Measurements from ENCODE around the gene SETBP1.

The SETBP1 gene

GRCh38 chr18:44679056-44679913 is 1.4 kb upstream of the SETBP1 start:
- Histone ChIP-seq H3K9me3 (ENCODE audit: control insufficient read depth in 2 of 2, low read length in 2 of 2) (no peaks in the 10 kb centered on the region), H3K4me1 (ENCODE audit: control insufficient read depth, insufficient read depth, low read length) (peaks cover 25% of the 10 kb centered on the region), H3K27me3 (ENCODE audit: control insufficient read depth in 1 of 2, insufficient read depth in 2 of 2, low read length in 2 of 2) (no peaks in the 10 kb centered on the region), H3K27ac (ENCODE audit: low read length) (peak overlapping the region; percentile 91), H3K9ac (ENCODE audit: low read length in 2 of 2) (peak overlapping the region; percentile 88 to 90), H3K36me3 (ENCODE audit: control insufficient read depth in 2 of 2, insufficient read depth in 2 of 2, low read length in 2 of 2) (no peaks in the 10 kb centered on the region), H3K4me3 (ENCODE audit: low read length in 2 of 2) (peak overlapping the region; percentile 68 to 91)

- H3K27ac ChIP-seq (ENCODE audit: low read length) = peak overlapping the region; percentile 91
- H3K4me3 ChIP-seq (ENCODE audit: low read length in 2 of 2) = peak overlapping the region; percentile 89 to 91
- H3K9me3 ChIP-seq (ENCODE audit: control insufficient read depth in 2 of 2, low read length in 2 of 2) = no peaks in the 10 kb centered on the region
- no peaks in the 10 kb centered on the region for H3K27me3 ChIP-seq (ENCODE audit: control insufficient read depth in 1 of 2, insufficient read depth in 2 of 2, low read length in 2 of 2)
- no peak overlapping the region for H3K9ac ChIP-seq (ENCODE audit: low read length in 2 of 2)
- H3K4me1 ChIP-seq (ENCODE audit: control insufficient read depth, insufficient read depth, low read length) = peaks cover 25% of the 10 kb centered on the region
- H3K36me3 ChIP-seq (ENCODE audit: control insufficient read depth in 2 of 2, insufficient read depth in 2 of 2, low read length in 2 of 2) = no peaks in the 10 kb centered on the region
These were observed 795 bp upstream of the SETBP1 start for GRCh38 chr18:44679914-44680272.

DNA sequence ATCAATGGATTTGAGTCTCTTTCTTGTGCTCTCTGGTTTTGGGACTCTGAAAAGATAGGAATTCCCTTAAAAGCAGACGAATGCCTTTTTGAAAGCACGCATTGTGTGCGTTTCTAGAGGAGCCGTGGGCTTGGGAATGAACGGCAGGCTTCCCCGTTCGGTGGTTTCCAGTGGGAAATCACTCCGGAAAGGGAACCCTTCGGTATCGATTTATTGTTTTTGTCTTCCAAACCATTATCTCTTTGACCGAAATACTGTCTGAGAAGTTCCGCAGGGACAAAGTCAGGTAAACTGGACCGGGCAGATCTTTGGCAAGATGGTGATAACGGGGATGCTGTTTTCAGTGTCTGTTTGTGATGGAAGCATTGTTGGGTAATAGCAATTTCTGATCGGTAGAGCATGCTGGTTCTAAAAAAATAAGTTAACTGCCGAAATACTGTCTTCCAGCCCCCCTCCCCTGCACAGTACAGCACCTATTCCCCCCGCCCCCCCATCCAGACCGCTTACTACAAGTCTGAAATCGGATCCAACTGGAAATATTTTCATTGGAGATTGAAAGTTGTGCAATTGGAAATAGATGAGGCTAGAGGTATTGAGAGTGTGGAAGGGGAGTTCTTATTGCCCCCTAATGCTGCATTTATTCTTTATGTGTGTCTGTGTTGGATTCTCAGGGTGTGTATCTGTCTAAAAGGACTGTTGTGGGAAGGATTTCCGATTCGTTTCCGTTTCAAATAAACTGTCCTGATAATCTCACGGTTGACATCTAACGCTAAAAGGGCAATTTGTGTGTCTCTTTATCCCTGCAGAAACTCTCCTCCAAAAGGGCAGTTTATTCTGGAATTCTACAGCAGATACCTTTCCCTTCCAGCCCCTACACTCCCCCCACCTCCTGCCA is 635 bp downstream of the SETBP1 start:
- Histone ChIP-seq H3K4me3 (ENCODE audit: low read length in 2 of 2) (peak overlapping the region; percentile 89 to 91), H3K27ac (ENCODE audit: low read length) (peak overlapping the region; percentile 91), H3K36me3 (ENCODE audit: control insufficient read depth in 2 of 2, insufficient read depth in 2 of 2, low read length in 2 of 2) (no peaks in the 10 kb centered on the region), H3K4me1 (ENCODE audit: control insufficient read depth, insufficient read depth, low read length) (peaks cover 29% of the 10 kb centered on the region), H3K9ac (ENCODE audit: low read length in 2 of 2) (peak overlapping the region; percentile 87 to 93), H3K9me3 (ENCODE audit: control insufficient read depth in 2 of 2, low read length in 2 of 2) (no peaks in the 10 kb centered on the region), H3K27me3 (ENCODE audit: control insufficient read depth in 1 of 2, insufficient read depth in 2 of 2, low read length in 2 of 2) (no peaks in the 10 kb centered on the region)

DNA sequence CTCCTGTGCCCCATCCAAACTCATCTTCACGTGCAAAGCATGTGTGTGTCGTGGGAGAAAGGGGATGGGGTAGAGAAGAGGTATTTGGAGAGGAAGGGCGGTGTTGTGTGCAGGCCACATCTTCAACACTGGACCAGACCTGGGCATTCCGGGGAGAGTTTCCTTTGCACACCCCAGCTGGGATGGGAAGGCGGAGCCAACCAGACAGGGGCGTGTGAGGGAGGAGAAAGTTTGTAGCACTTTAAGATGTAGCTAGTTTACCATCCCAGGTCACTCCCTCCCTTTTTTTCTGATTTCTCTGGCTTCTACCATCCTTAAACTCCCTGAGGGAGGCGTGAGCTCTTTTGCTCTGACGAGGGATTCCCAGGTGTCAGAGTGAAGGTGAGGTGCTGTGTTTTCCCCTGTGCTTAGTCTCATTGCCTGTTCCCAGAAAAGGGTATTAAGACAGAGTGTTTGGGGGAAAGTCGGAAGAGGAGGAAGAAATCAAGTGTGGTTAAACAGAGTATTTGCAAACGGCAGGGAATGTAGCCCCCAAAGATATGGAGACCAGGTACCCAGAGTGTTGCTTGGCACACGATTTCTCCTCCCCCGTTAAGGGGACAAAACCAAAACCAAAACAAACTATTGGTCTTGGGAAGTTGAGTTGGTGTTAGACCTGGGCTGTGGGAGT is 1.6 kb downstream of the SETBP1 start:
- no peaks in the 10 kb centered on the region for H3K36me3 ChIP-seq (ENCODE audit: control insufficient read depth in 2 of 2, insufficient read depth in 2 of 2, low read length in 2 of 2)
- H3K4me3 ChIP-seq (ENCODE audit: low read length in 2 of 2) = peak overlapping the region; percentile 89 to 91
- peaks cover 30% of the 10 kb centered on the region for H3K4me1 ChIP-seq (ENCODE audit: control insufficient read depth, insufficient read depth, low read length)
- no peaks in the 10 kb centered on the region for H3K9me3 ChIP-seq (ENCODE audit: control insufficient read depth in 2 of 2, low read length in 2 of 2)
- peak overlapping the region; percentile 87 to 93 for H3K9ac ChIP-seq (ENCODE audit: low read length in 2 of 2)
- no peaks in the 10 kb centered on the region for H3K27me3 ChIP-seq (ENCODE audit: control insufficient read depth in 1 of 2, insufficient read depth in 2 of 2, low read length in 2 of 2)
- H3K27ac ChIP-seq (ENCODE audit: low read length) = peak overlapping the region; percentile 91

GRCh38 chr18:44682871-44683221 is 2.2 kb downstream of the SETBP1 start:
- Histone ChIP-seq H3K9ac (ENCODE audit: low read length in 2 of 2) (peak overlapping the region; percentile 87 to 93), H3K4me1 (ENCODE audit: control insufficient read depth, insufficient read depth, low read length) (peaks cover 33% of the 10 kb centered on the region), H3K9me3 (ENCODE audit: control insufficient read depth in 2 of 2, low read length in 2 of 2) (no peaks in the 10 kb centered on the region), H3K27me3 (ENCODE audit: control insufficient read depth in 1 of 2, insufficient read depth in 2 of 2, low read length in 2 of 2) (no peaks in the 10 kb centered on the region), H3K36me3 (ENCODE audit: control insufficient read depth in 2 of 2, insufficient read depth in 2 of 2, low read length in 2 of 2) (no peaks in the 10 kb centered on the region), H3K4me3 (ENCODE audit: low read length in 2 of 2) (peak overlapping the region; percentile 89 to 91), H3K27ac (ENCODE audit: low read length) (peak overlapping the region; percentile 91)

DNA sequence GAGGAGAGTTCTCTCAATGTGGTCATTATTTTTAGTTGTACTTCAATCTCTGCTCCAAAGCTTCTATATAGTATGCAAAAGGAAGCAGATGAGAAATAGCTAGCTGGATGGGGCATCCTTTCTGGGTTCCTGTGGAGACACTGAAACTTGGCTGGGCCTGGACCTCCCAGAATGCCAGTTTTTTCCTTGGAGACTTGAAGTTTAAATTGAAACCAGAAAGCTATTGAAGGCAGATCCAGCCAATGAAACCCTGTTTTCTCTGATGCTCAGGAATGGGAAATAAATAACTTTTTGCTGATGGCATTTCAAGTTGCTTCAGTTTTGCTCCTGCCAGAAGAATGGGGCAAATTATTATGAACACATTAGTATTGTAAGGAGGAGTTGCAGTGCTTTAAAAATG is 2.9 kb downstream of the SETBP1 start:
- Histone ChIP-seq H3K9ac (ENCODE audit: low read length in 2 of 2) (peak overlapping the region; percentile 0 to 87), H3K9me3 (ENCODE audit: control insufficient read depth in 2 of 2, low read length in 2 of 2) (no peaks in the 10 kb centered on the region), H3K4me3 (ENCODE audit: low read length in 2 of 2) (peak overlapping the region in 1 of 2 donors; percentile 91), H3K36me3 (ENCODE audit: control insufficient read depth in 2 of 2, insufficient read depth in 2 of 2, low read length in 2 of 2) (no peaks in the 10 kb centered on the region), H3K4me1 (ENCODE audit: control insufficient read depth, insufficient read depth, low read length) (peaks cover 36% of the 10 kb centered on the region), H3K27ac (ENCODE audit: low read length) (peak overlapping the region; percentile 91), H3K27me3 (ENCODE audit: control insufficient read depth in 1 of 2, insufficient read depth in 2 of 2, low read length in 2 of 2) (no peaks in the 10 kb centered on the region)

DNA sequence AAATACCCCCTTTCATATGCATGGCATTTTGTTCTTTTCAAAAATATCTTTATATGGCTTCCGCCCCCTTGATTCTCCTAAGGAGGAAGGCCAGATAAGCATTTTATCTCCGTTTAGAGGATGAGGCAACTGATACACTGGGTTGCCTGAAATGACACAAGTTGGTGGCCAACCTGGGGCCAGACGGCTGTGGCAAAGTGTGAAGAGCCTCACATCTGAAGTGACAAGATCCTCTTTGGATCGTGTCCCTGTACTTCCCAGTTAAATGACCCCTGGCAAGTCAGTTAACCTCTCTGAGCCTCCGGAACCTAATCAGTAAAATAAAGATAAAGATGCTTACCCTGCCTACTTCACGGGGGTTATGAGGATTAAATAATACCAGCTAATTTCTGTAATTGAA is 4.6 kb downstream of the SETBP1 start:
- Histone ChIP-seq H3K9ac (ENCODE audit: low read length in 2 of 2) (no peak overlapping the region), H3K27me3 (ENCODE audit: control insufficient read depth in 1 of 2, insufficient read depth in 2 of 2, low read length in 2 of 2) (no peaks in the 10 kb centered on the region), H3K27ac (ENCODE audit: low read length) (no peak overlapping the region), H3K36me3 (ENCODE audit: control insufficient read depth in 2 of 2, insufficient read depth in 2 of 2, low read length in 2 of 2) (no peaks in the 10 kb centered on the region), H3K4me3 (ENCODE audit: low read length in 2 of 2) (no peak overlapping the region), H3K9me3 (ENCODE audit: control insufficient read depth in 2 of 2, low read length in 2 of 2) (no peaks in the 10 kb centered on the region), H3K4me1 (ENCODE audit: control insufficient read depth, insufficient read depth, low read length) (peaks cover 48% of the 10 kb centered on the region)

- Histone ChIP-seq H3K4me1 (ENCODE audit: control insufficient read depth, insufficient read depth, low read length) (peaks cover 49% of the 10 kb centered on the region), H3K36me3 (ENCODE audit: control insufficient read depth in 2 of 2, insufficient read depth in 2 of 2, low read length in 2 of 2) (no peaks in the 10 kb centered on the region), H3K4me3 (ENCODE audit: low read length in 2 of 2) (no peak overlapping the region), H3K27me3 (ENCODE audit: control insufficient read depth in 1 of 2, insufficient read depth in 2 of 2, low read length in 2 of 2) (no peaks in the 10 kb centered on the region), H3K9ac (ENCODE audit: low read length in 2 of 2) (no peak overlapping the region), H3K27ac (ENCODE audit: low read length) (no peak overlapping the region), H3K9me3 (ENCODE audit: control insufficient read depth in 2 of 2, low read length in 2 of 2) (no peaks in the 10 kb centered on the region)
These were observed 5.5 kb downstream of the SETBP1 start for GRCh38 chr18:44686156-44686555.

GRCh38 chr18:44687421-44687820 is 6.7 kb downstream of the SETBP1 start:
- H3K9me3 ChIP-seq (ENCODE audit: control insufficient read depth in 2 of 2, low read length in 2 of 2) = no peaks in the 10 kb centered on the region
- H3K9ac ChIP-seq (ENCODE audit: low read length in 2 of 2) = no peak overlapping the region
- H3K27me3 ChIP-seq (ENCODE audit: control insufficient read depth in 1 of 2, insufficient read depth in 2 of 2, low read length in 2 of 2) = no peaks in the 10 kb centered on the region
- no peak overlapping the region for H3K4me3 ChIP-seq (ENCODE audit: low read length in 2 of 2)
- no peak overlapping the region for H3K27ac ChIP-seq (ENCODE audit: low read length)
- no peaks in the 10 kb centered on the region for H3K36me3 ChIP-seq (ENCODE audit: control insufficient read depth in 2 of 2, insufficient read depth in 2 of 2, low read length in 2 of 2)
- H3K4me1 ChIP-seq (ENCODE audit: control insufficient read depth, insufficient read depth, low read length) = peaks cover 46% of the 10 kb centered on the region

- Histone ChIP-seq H3K4me3 (ENCODE audit: low read length in 2 of 2) (peak overlapping the region in 1 of 2 donors; percentile 31), H3K27me3 (ENCODE audit: control insufficient read depth in 1 of 2, insufficient read depth in 2 of 2, low read length in 2 of 2) (no peaks in the 10 kb centered on the region), H3K4me1 (ENCODE audit: control insufficient read depth, insufficient read depth, low read length) (peaks cover 31% of the 10 kb centered on the region), H3K36me3 (ENCODE audit: control insufficient read depth in 2 of 2, insufficient read depth in 2 of 2, low read length in 2 of 2) (no peaks in the 10 kb centered on the region), H3K27ac (ENCODE audit: low read length) (no peak overlapping the region), H3K9ac (ENCODE audit: low read length in 2 of 2) (no peak overlapping the region), H3K9me3 (ENCODE audit: control insufficient read depth in 2 of 2, low read length in 2 of 2) (no peaks in the 10 kb centered on the region)
These were observed 9.0 kb downstream of the SETBP1 start for GRCh38 chr18:44689736-44690135.
